Urothelium cell line (cell line): ENCODE results near the gene ULK4.
"Not testable (repeated sequence)": the region's sequence is repeated elsewhere in the genome, so short reads cannot be mapped to it uniquely, and the experiment has no call there.

Source experiments
- DNase-seq: peaks from one replicate; pipeline ENCODE4 v3.0.0; 2011; ENCODE audit warnings: low spot score, mixed read lengths
- FAIRE-seq: peaks from 2 replicates; lab custom pipeline; 2011; peaks lifted over from hg19 to GRCh38; lab: Jason Lieb, UNC

The ULK4 gene

DNA sequence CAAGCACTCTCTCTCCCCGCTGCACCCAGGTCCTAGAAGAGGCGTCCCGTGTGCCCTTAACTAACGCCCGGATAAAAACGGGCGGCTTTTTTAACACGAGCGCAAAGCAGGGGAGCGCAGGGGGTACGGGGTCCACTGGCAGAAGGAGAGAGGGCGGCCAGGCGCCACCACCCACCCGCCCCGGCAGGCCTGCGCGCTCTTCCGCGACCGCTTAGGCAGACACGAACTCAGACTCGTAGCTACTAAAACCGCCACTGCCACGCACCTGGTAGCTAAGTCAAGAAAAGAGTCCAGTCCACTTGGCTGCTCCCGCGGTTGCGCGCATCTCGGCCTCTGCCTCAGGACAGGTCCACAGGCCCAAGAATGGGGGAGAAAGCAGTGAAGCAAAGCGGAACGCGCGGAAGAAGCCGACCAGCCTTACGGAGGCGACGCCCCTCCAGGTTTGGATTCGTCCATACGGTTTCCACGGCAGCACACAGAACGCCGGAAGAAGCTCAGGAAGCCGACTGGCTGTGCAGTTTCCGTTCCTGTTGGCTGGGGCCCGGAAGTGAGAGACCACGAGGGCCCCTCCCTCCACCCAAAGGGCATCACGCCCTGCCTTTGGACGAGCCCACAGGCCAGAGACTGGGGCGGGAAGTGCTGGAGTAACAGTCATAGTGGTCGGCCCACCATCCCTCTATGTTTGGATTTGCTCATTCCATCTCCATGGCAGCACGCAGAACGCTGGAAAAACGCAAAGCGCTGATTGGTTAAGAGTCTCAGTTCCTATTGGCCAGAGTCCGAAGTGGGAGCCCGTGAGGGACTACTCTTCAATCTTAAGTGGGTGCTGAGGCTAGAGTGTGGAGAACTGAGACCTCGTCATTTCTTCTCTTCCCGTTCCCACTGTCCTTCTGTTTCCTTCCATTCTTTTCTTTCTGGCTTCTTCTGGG is at the start of gene ULK4:
Gene ULK4 (minus strand): TSS at position 353 of the 929 bp plus-strand sequence. CDS start 7,344 bp downstream, outside the sequence.
- FAIRE-seq: peak; percentile 69
- peak; percentile 95 for DNase-seq

GRCh38 chr3:42010530-42010929 is 48.6 kb upstream of the ULK4 start:
- DNase-seq (no peak), FAIRE-seq (no peak)

DNA sequence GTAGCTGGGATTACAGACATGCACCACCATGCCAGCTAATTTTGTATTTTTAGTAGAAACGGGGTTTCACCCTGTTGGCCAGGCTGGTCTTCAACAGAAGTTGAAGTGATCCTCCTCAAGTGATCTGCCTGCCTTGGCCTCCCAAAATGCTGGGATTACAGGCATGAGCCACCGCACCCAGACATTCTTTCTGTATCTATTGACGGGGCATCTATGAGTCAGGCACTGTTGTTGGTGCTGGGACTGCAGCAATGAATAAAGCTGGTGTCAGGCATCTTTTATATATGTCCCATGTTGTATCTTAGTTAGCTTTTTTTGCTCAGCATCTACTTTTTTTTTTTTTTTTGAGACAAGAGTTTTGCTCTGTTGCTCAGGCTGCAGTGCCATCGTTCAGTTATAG is 47.6 kb upstream of the ULK4 start:
- FAIRE-seq (no peak), DNase-seq (no peak)

- DNase-seq (no peak), FAIRE-seq (no peak)
Observed at GRCh38 chr3:42007785-42008184, 45.9 kb upstream of the ULK4 start.

GRCh38 chr3:42005401-42005800 is 43.5 kb upstream of the ULK4 start:
- no peak for FAIRE-seq
- no peak for DNase-seq

DNA sequence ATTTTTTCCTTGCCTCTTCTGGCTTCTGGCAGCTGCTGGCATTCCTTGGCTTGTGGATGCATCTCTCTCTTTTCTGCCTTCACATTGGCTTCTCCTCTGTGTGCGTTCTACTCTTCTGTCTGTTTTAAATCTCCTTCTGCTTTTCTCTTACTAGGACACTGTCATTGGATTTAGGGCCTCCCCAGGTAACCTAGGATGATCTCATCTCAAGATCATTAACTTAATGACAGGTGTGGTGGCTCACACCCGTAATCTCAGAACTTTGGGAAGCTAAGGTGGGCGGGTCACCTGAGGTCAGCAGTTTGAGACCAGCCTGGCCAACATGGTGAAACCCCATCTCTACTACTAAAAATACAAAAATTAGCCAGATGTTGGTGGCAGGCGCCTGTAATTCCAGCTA is 40.9 kb upstream of the ULK4 start:
- no peak for FAIRE-seq
- DNase-seq: no peak

- FAIRE-seq: no peak
- DNase-seq: no peak
Observed at GRCh38 chr3:42001777-42002176, 39.9 kb upstream of the ULK4 start.

DNA sequence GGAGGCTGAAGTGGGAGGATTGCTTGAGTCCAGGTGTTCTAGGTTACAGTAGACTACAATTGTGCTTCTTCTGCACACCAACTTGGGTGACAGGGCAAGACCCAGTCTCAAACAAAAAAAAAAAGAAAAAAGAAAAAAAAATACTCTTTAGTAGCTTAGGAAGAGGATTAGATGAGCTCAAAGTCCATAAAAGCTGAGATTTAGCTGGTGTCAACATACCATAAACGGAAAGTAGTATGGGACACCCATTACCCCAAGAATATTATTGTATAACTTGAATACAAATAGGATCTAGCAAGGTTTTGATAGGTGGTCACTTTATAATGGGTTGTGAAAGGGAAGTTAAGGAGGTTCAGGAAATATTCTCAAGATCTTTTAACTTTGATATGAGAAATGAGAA is 38.0 kb upstream of the ULK4 start:
- FAIRE-seq (no peak), DNase-seq (no peak)

DNA sequence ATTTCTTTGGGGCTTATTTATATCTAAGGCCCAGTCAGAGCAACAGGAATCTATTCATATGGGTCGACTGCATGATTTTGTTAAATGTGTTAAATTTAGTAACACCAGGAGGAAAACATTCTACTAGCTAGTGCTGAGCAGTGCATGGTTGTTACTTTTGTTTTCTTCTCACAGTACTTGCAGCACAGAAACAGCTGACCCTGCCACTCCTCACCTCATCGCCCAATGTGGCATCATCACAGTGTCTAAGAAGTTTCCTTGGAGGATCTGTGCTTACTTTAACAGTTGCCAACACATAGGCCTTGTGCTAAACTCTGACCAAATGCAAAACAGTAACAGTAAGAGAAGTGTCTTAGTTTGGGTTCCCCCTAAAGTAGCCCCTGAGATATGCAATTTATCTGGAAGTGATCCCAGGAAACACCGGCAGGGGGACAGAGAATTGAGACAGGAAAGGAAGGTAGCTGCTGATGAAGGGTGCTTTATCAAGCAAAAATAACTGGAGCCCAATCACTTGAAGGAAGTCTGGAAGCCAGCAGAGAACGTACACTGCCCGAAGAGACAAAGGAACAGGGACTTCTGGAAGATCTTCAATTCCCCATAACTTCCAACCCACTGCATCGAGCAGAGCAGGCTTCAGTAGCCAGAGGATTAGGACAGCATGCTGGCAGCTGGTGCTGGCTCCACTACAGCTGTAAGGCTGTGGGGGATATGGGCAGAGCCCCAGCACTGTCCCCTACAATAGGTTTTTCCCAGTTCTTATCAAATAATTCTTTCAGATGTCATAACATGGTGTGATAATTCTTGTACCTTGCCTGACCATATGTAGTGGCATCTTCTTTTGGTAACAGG is 36.0 kb upstream of the ULK4 start:
- no peak for DNase-seq
- no peak for FAIRE-seq

DNA sequence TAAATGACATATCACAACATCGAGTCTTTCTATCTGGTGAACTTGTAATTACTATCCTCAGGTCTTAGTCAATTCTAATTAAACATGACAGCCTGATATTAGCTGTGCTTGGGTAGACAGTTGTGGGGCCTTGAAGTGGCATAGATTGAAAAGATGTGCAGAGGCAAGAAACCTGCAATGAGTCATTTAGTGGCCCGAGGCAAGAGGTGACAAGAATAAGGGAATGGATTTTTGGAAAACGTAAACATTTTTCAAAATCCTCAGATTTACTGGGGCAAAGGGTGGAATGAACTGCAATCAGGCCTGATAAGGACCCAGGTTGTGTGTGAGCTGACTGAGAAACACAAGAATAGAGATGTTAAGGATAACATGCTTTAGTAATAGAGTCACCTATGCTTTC is 29.5 kb upstream of the ULK4 start:
- FAIRE-seq (no peak), DNase-seq (no peak)

GRCh38 chr3:41989518-41989917 is 27.6 kb upstream of the ULK4 start:
- no peak for FAIRE-seq
- DNase-seq: no peak

- no peak for DNase-seq
Observed at GRCh38 chr3:41987627-41988026, 25.7 kb upstream of the ULK4 start.

DNA sequence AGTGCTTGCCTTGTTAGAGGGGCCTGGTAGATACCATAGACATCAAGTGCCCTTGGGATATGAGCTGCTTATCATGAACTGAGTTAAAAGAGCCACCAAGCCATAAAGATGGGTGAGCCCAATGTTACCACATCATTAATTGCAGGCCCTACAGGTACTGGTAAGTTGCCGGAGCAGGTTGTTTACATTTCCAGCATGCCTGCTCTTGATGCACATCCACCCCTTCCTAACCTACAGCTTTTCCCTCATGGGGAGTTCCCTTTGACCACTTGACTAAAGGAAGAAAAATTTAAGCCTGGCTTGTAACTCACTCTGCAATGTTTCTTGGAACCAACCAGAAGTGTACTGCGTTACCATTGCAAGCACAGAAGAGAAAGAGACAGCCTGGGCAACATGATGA is 24.7 kb upstream of the ULK4 start:
- FAIRE-seq (no peak), DNase-seq (no peak)

More at GRCh38 chr3:41987627-41988026, 25.7 kb upstream of the ULK4 start:
- FAIRE-seq: no peak

- DNase-seq (no peak), FAIRE-seq (no peak)
Observed at GRCh38 chr3:41985018-41985417, 23.1 kb upstream of the ULK4 start.

DNA sequence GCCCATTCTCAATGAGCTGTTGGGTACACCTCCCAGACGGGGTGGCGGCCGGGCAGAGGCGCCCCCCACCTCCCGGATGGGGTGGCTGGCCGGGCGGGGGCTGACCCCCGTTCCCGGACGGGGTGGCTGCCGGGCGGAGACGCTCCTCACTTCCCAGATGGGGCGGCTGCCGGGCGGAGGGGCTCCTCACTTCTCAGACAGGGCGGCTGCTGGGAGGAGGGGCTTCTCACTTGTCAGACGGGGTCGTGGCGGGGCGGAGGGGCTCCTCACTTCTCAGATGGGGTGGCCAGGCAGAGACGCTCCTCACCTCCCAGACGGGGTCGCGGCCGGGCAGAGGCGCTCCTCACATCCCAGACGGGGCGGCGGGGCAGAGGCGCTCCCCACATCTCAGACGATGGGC is 21.2 kb upstream of the ULK4 start:
- not testable (repeated sequence) for FAIRE-seq

DNA sequence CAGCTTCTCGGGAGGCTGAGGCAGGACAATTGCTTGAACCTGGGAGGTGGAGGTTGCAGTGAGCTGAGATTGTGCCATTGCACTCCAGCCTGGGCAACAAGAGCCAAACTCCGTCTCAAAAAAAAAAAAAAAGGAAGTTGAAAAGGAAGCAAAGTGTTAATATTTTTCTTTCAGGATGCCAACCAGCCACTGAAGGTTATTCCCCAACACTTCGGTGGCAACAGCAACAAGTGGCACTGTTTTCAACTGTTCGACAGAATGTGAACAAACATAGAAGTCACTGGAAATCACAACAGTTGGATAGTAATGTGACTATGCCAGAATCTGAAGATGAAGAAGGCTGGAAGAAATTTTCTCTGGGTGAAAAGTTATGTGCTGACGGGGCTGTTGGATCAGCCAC is 15.5 kb upstream of the ULK4 start:
- not testable (repeated sequence) for DNase-seq, FAIRE-seq

More for the DNA sequence above, 21.2 kb upstream of the ULK4 start:
- DNase-seq: not testable (repeated sequence)

DNA sequence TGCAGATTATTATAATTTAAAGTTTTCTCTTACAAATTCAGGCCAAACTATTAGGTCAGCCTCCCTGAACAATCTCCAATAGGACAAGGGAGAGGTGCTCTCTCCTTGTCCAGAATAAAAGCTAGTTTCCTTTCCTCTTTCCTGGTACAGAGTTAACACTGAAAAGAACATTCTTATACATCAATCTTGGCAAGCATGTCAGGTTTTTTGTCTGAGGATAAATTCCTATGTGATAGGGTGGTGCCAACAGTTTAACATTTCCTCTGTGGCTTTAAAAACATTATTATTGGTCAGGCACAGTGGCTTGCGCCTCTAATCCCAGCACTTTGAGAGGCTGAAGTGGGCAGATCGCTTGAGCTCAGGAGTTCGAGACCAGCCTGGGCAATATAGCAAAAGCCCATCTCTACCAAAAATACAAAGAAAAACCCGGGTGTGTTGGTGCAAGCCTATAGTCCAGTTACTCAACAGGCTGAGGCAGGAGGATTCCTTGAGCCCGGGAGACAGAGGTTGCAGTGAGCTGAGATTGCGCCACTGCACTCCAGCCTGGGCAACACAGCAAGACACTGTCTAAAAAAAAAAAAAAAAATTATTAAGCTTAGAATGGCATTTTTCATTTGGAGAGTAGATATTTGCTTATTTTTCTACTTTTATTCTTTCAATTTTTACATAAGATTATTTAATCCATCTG is 13.7 kb upstream of the ULK4 start:
- FAIRE-seq (no peak), DNase-seq (no peak)

GRCh38 chr3:41974223-41974622 is 12.3 kb upstream of the ULK4 start:
- FAIRE-seq: no peak

DNA sequence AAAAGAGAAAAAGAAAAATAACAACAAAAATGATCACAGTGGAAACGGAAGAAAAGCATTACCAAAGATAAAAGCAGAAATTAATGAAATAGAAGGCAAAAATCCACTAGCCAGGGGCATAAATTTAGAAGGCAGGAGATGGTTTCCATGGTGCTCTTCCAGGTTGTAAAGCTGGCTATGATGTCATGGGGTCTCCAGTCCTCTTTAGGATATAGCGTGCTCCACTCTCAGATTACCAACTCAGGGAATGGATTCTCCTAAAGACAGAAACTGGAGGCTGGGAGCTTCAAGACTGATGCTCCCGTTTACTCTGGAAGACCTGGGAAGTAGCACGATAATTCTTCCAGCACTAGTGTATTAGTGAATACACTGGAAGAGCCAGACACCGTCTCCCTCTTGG is 10.9 kb upstream of the ULK4 start:
- DNase-seq (no peak), FAIRE-seq (no peak)

More at GRCh38 chr3:41974223-41974622, 12.3 kb upstream of the ULK4 start:
- no peak for DNase-seq

DNA sequence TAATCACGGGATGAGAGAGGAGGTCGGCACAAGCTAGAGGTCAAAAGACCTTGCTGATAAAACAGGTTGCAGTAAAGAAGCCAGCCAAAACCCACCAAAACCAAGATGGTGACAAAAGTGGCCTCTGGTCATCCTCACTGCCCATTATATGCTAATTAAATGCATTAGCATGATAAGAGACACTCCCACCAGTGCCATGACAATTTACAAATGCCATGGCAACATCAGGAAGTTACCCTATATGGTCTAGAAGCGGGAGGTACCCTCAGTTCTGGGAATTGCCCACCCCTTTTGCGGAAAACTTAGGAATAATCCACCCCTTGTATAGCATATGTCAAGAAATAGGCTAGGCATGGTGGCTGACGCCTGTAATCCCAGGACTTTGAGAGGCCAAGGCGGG is 4.3 kb upstream of the ULK4 start:
- FAIRE-seq (no peak), DNase-seq (no peak)

GRCh38 chr3:41963823-41964222 is 1.9 kb upstream of the ULK4 start:
- DNase-seq (no peak), FAIRE-seq (no peak)
